ENCODE data around the gene BANK1. TPM values are rescaled to one million over a fixed set of nuclear protein-coding genes. Genes with fewer than 3 reads are reported as not detected.

Gene BANK1
- total and polyA plus RNA-seq, 8 donors = 0.31 to 24.3 (median 2.1) TPM; not detected in 1

- TF ChIP-seq CTCF (IDR thresholded peaks at IDR 0.05) (no peak), EP300 (IDR thresholded peaks at IDR 0.05) (no peak)
Measured at GRCh38 chr4:101956068-101956825, 165.7 kb downstream of the BANK1 start.

GRCh38 chr4:101958547-101958946, 168.0 kb downstream of the BANK1 start:
- H3K27ac ChIP-seq = no peak overlapping the region
- intact Hi-C loops (cut with DNase I; ENCODE audit: low total_unique reads) = no loop called here
- TF ChIP-seq EP300 (IDR thresholded peaks at IDR 0.05) (no peak), CTCF (IDR thresholded peaks at IDR 0.05) (no peak), POLR2A (IDR thresholded peaks at IDR 0.05) (no peak), POLR2AphosphoS5 (IDR thresholded peaks at IDR 0.05) (no peak)
- no peak for DNase-seq
- H3K4me3 ChIP-seq = no peak overlapping the region
- WGBS, 5 donors = 92 to 96% (median 94%) methylated on average over 3 of the region's 3 CpGs
- no peaks in the 10 kb centered on the region for H3K36me3 ChIP-seq
- H3K9me3 ChIP-seq = no peaks in the 10 kb centered on the region
- H3K4me1 ChIP-seq = no peaks in the 10 kb centered on the region
- no peaks in the 10 kb centered on the region for H3K27me3 ChIP-seq

More at GRCh38 chr4:101956068-101956825, 165.7 kb downstream of the BANK1 start:
- Histone ChIP-seq H3K4me3 (no peak overlapping the region), H3K36me3 (no peaks in the 10 kb centered on the region), H3K9me3 (no peaks in the 10 kb centered on the region), H3K27me3 (no peaks in the 10 kb centered on the region), H3K4me1 (no peaks in the 10 kb centered on the region), H3K27ac (no peak overlapping the region)
- intact Hi-C loops (cut with DNase I; ENCODE audit: low total_unique reads) = no loop called here
- 69 to 79% (median 76%) methylated on average over 4 of the region's 4 CpGs for WGBS, 5 donors
- no peak for DNase-seq

- Histone ChIP-seq H3K4me3 (no peak overlapping the region), H3K36me3 (no peaks in the 10 kb centered on the region), H3K4me1 (no peaks in the 10 kb centered on the region), H3K9me3 (no peaks in the 10 kb centered on the region), H3K27me3 (no peaks in the 10 kb centered on the region), H3K27ac (no peak overlapping the region)
- DNase-seq = no peak
- intact Hi-C loops (cut with DNase I; ENCODE audit: low total_unique reads) = no loop called here
- TF ChIP-seq POLR2A (IDR thresholded peaks at IDR 0.05) = no peak
- 88 to 94% (median 91%) methylated on average over 4 of the region's 4 CpGs for WGBS, 5 donors
Measured at GRCh38 chr4:101960431-101960830, 169.9 kb downstream of the BANK1 start.

- no peaks in the 10 kb centered on the region for H3K36me3 ChIP-seq
- H3K27me3 ChIP-seq = no peaks in the 10 kb centered on the region
- intact Hi-C loops (cut with DNase I; ENCODE audit: low total_unique reads) = no loop called here
- 75 to 100% (median 91%) methylated on average over 1 of the region's 1 CpG for WGBS, 5 donors
- no peaks in the 10 kb centered on the region for H3K9me3 ChIP-seq
- H3K4me3 ChIP-seq = no peak overlapping the region
- TF ChIP-seq EP300 (IDR thresholded peaks at IDR 0.05) (no peak), CTCF (IDR thresholded peaks at IDR 0.05) (no peak), POLR2A (IDR thresholded peaks at IDR 0.05) (no peak), POLR2AphosphoS5 (IDR thresholded peaks at IDR 0.05) (no peak)
- no peak for DNase-seq
- H3K4me1 ChIP-seq = no peaks in the 10 kb centered on the region
- H3K27ac ChIP-seq = no peak overlapping the region
Measured at GRCh38 chr4:101961144-101961543, 170.6 kb downstream of the BANK1 start.

GRCh38 chr4:101967697-101968346, 177.3 kb downstream of the BANK1 start:
- TF ChIP-seq CTCF (IDR thresholded peaks at IDR 0.05) = no peak
- TF ChIP-seq POLR2A (IDR thresholded peaks at IDR 0.05) = no peak
- TF ChIP-seq EP300 (IDR thresholded peaks at IDR 0.05) = no peak
- 36 to 60% (median 40%) methylated on average over 2 of the region's 2 CpGs for WGBS, 5 donors
- no peaks in the 10 kb centered on the region for H3K36me3 ChIP-seq
- no peaks in the 10 kb centered on the region for H3K4me1 ChIP-seq
- no peak for DNase-seq
- intact Hi-C loops (cut with DNase I; ENCODE audit: low total_unique reads) = no loop called here
- no peaks in the 10 kb centered on the region for H3K27me3 ChIP-seq
- no peaks in the 10 kb centered on the region for H3K9me3 ChIP-seq
- no peak overlapping the region for H3K4me3 ChIP-seq
- H3K27ac ChIP-seq = no peak overlapping the region

Measured in stomach (tissue), 9 donors.